HG03045 (cell line): ENCODE measurements around the gene MYOF.
"Not testable (repeated sequence)": the region's sequence is repeated elsewhere in the genome, so short reads cannot be mapped to it uniquely, and the experiment has no call there.

Experiments used
- ATAC-seq: cut with Tn5 transposase; IDR thresholded peaks from one replicate; pipeline ENCODE4 v1.9.1; 2021; ENCODE audit warnings: mild to moderate bottlenecking, moderate library complexity; ENCODE audit not compliant: unreplicated experiment

Gene MYOF

DNA sequence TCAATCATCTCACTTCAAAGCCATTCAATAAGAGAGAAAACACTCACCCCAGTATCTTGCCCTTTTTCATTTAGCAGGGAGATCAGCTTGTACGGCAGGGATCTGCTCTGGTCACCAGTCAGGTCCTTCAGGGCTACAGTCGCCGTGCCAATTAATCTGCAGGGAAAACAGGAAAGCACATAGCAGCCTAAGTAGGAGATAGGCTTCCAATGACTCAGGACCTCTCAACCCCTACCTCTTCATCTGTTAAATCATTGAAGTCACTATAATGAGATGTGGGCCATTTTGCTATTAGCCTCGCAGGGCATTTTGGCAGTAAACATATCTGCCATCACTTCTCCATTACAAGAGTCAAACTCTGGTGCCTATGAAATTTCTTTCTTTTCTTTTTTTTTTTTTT is 50.8 kb downstream of the MYOF start:
- no peak for ATAC-seq

DNA sequence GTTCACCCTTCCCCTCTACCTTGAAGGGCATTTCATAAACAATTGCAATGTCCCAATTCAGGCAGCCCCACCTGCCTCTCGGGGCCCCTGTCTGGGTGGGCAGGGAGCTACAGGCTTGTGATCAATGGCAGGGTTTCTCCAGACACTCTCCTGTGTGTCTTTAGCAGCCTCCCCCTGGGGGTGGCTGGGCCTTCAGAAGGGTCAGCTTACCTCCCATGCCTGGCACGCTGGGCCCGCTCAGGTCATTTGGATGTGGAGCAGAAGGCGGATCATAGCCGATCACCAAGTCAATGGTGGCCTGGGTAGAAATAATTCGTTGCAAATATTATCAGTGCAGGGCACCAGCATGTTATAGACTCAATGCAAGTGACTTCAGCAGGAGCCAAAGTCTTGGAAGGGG is 56.3 kb downstream of the MYOF start:
- no peak for ATAC-seq

DNA sequence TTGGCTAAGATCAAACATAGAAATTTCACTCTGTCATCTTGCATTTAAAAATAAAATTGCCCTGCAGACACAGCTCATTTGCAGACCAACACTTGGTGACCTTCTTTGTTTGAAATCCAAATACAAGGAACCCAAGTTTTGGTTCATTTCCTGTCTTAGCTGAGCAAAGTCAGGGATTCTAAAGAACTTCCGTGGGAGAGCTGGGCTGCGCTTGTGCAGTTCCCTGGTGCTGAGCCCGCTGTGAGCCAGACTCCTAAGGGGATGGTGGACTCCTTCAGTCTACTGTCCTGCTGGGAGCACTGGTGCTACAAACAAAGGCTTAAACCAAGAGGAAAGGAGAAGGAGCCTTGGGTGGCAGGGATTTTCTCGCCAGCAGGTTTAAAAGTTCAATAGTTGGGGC is 60.0 kb downstream of the MYOF start:
- no peak for ATAC-seq

- no peak for ATAC-seq
These were observed 60.9 kb downstream of the MYOF start for GRCh38 chr10:93420944-93421825.

GRCh38 chr10:93420091-93420490 is 62.0 kb downstream of the MYOF start:
- ATAC-seq, result no peak

DNA sequence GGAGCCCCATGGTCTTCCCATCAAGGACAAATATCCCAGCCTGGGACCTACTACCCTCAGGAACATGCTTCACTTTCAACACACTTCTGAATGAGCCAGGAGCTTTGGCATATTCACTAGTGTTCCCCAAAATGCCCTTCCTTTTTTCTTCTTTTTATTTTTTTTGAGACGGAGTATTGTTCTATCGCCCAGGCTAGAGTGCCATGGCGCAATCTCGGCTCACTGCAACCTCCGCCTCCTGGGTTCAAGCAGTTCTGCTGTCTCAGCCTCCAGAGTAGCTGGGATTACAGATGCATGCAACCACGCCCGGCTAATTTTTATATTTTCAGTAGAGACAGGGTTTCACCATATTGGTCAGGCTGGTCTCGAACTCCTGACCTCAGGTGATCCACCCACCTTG is 63.1 kb downstream of the MYOF start:
- ATAC-seq, result not testable (repeated sequence)

DNA sequence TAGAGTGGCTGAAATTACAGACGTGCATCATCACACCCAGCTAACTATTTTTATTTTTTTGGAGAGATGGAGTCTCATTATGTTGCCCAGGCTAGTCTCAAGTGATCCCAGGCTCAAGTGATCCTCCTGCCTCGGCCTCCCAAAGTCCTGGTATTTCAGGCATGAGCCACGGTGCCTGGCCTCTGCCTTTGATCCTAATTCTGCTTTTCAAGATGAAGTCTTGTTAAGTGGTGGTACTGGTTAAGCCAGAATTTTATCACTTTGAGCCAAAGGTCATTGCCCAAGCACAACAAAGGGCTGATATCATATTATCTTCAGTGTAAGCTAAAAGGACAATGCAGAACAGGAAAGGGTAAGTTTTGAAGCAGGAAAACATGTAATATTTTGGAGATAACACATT is 64.2 kb downstream of the MYOF start:
- no peak for ATAC-seq

DNA sequence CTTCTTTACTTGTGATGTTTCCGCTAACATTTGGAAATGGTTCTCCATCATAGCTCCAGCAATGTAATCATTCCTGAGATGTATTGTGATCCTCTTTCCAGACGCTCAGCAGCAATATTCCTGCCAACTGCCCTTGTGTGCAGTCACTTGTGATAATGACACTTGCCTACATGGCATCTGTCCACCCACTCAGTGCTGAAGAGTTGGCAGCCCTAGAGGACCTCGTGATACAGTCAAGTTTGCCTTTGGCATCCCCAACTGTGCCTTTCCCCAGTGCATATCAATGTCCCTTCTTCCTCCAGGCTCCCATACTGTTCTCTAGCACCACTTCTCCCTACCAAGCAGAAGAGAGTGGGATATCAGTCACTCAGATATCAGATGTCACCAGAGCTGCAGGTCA is 64.9 kb downstream of the MYOF start:
- no peak for ATAC-seq

GRCh38 chr10:93416824-93417223 is 65.3 kb downstream of the MYOF start:
- ATAC-seq, result no peak

- ATAC-seq, result no peak
These were observed 66.4 kb downstream of the MYOF start for GRCh38 chr10:93415693-93416092.

DNA sequence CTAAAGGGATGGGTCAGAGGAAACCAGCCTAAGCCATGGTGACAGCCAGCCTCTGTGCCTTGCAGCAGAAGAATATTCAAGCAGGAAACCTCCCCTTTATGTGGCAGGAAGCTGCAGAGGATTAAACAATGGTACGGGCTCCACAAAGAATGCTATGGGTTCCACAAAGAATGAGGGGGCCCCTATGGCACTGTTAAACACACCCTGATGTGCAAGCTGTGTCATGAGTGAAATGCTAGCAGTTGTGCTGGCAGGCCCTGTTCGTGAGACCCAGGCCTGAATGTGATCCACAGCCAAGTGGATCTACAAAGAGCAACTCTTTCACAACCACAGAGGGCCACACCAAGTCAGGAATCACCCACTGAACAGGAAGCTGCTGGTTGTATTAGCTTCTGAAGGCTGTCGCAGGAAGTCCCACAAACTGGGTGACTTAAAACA is 68.9 kb downstream of the MYOF start:
- no peak for ATAC-seq

GRCh38 chr10:93412801-93413200 is 69.3 kb downstream of the MYOF start:
- ATAC-seq, result no peak

DNA sequence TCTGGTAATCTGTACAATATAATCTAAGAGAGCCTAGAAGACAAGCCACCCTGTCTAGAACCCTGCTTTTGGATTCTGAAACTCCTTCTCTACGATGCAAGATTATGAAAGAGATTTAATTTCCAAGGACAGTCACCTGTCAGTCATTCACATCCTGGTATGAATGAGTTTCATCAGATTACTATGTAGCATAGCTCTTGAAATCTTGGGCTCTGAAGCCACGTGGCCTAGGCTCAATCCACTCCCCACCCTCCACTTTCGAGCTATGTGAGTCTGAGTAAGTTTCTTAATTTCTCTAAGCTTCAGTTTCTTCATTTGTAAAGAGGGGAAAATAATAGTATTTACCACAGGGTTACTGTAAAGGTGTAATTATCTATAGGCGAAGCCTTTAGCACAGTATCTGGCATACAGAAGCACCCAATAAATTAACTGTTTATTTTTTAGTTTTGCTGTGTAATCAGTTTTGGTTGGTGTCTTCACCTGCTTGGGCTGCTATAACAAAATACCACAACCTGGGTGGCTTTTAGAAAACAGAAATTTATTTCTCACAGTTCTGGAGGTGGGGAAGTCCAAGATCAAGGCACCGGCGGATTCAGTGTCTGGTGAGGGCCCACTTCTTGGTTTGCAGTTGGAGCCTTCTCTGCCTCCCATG is 71.3 kb downstream of the MYOF start:
- ATAC-seq, result no peak

- no peak for ATAC-seq
These were observed 73.4 kb downstream of the MYOF start for GRCh38 chr10:93408783-93409182.

- ATAC-seq, result no peak
These were observed 75.6 kb downstream of the MYOF start for GRCh38 chr10:93406364-93407145.

- no peak for ATAC-seq
These were observed 78.1 kb downstream of the MYOF start for GRCh38 chr10:93404048-93404354.

DNA sequence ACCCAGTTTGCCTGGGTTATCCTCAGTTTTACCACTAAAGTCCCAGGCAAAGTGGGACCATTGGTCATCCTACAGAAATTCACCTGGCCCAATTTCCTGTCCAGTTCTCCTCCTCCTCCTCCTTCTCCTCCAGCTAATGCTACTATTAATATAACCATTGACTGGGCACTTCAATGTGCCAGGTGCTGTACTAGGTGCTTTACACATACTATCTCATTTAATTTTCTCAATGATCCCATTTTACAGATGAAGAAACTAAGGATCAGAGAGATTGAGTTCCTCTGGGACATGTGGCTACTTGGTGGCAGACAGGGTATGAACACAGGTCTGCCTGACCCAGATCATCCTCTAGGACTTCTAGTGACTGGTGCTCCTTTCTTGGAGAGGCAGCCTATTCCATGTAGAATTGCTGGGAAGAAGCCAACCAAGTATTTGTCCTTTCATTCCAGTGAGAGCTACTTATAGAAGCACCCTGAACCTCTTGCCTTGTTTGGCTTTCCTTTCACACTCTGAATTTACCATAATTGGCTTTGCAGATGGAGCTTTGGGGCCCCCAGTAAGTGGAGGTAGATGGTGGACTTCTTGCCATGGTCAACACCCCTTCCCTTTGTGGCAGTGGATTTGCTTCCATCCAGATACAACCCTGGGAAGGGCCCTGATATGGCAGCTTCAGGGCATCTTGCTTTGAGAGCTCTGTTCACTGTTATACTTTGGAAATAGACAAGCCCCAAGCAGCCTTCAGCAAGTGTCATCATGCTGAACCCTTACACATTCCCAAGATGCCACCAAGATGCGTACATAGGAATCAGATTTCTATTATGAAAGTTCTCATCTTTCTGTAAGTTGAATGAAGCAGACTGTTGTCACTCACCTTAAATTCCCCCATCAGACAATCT is 78.7 kb downstream of the MYOF start:
- no peak for ATAC-seq

GRCh38 chr10:93402192-93402591 is 79.9 kb downstream of the MYOF start:
- ATAC-seq, result no peak

- ATAC-seq, result no peak
These were observed 83.6 kb downstream of the MYOF start for GRCh38 chr10:93398528-93398927.

GRCh38 chr10:93397020-93397419 is 85.1 kb downstream of the MYOF start:
- ATAC-seq, result no peak

DNA sequence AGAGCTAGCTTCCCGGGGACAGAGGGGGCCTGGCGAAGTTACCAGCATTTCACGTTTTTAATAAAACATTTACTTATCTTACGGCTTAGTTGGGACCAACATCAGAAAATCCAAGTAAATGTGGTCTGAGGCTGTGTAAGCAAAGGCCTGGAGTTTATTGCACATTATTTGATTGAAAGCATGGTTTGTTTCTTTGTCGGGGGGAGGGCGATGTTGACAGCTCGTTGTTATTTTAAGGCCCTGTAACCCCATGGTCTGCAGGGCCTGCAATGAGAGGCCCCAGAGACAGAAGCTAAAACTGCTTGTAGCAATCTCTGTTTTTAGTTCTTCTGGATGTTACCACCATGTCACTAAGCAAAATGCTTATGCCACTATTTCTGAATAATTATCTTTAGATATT is 88.9 kb downstream of the MYOF start:
- ATAC-seq, result no peak
